C4-2B (cell line): ENCODE results near the gene NPTX1.

Source experiments
- CTCF ChIP-seq: fragments of 450-650 bp; conservative IDR thresholded peaks from 2 replicates; pipeline ENCODE4 v1.5.1; 2017; ENCODE audit warnings: mild to moderate bottlenecking
- ZFX ChIP-seq: fragments of 450-650 bp; IDR thresholded peaks from 2 replicates; pipeline ENCODE4 v1.6.1; 2017

GRCh38 chr17:80427366-80428282 lies 48.8 kb downstream of the NPTX1 start:
- TF ChIP-seq CTCF (no peak), ZFX (no peak)
